Astrocyte of the hippocampus (primary cell): Measurements from ENCODE around the gene CRACR2A.
A peak's percentile ranks its signal among the peaks of the same experiment; 100 is the strongest.

Experiments
- DNase-seq: peaks from one replicate; pipeline ENCODE4 v3.0.0; 2011; ENCODE audit warnings: low read depth, low spot score

CRACR2A gene

GRCh38 chr12:3622822-3623690 lies 129.9 kb downstream of the CRACR2A start:
- DNase-seq, result no peak

GRCh38 chr12:3622021-3622821 lies 130.7 kb downstream of the CRACR2A start:
- DNase-seq, result no peak

DNA sequence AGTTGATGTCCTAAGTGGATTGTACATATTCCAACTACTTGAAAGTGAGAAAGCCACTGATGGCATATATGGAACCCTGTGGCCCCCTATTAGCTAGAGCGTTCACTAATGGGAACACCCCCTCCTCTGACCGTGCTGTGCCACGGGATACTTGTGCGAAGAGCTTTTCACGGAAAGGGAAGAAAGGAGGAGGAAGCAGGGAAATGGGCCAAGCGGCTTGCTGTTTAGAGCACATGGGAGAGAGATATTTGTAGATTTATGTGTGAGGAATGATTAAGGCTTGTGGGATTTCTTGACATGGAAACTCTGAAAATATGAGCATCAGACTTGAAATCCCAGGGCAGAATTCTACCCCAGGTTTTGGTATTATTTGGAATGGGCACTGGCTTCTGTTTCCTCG lies 132.1 kb downstream of the CRACR2A start:
- no peak for DNase-seq

- DNase-seq, result no peak
Observed at GRCh38 chr12:3617565-3617964, 135.3 kb downstream of the CRACR2A start.

GRCh38 chr12:3615862-3616261 lies 137.0 kb downstream of the CRACR2A start:
- DNase-seq, result no peak

DNA sequence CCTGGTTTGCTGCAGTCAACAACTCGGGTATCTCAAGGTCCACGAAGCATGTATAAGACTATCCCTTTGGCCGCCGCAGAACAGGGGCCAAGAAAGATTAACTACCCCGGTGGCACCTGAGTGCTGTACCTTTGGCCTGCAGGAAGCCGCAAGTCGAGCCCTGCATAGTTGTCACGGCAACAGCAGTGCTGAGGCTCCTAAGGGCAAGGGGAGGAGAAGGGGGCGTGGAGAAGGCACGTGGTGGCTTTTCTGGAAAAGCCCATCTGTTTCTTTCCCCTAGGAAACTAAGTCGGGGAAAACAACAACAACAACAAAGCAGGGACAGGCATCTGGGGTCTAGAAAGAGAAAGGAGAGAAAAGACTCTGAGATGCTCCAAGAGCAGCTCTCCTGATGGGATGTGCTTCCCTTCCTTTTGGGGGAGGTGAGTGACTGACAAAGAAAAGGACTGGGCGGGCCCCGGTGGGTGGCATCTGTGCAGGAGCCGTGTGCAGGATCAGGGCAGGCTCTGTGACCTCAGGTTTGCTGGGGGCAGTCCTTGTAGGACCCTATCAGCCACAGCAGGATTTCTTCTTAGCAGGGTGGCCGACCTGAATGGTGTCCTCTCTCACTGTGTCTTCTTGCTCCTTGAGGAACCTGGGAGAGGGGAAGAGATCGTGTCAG lies 138.0 kb downstream of the CRACR2A start:
- DNase-seq, result no peak

DNA sequence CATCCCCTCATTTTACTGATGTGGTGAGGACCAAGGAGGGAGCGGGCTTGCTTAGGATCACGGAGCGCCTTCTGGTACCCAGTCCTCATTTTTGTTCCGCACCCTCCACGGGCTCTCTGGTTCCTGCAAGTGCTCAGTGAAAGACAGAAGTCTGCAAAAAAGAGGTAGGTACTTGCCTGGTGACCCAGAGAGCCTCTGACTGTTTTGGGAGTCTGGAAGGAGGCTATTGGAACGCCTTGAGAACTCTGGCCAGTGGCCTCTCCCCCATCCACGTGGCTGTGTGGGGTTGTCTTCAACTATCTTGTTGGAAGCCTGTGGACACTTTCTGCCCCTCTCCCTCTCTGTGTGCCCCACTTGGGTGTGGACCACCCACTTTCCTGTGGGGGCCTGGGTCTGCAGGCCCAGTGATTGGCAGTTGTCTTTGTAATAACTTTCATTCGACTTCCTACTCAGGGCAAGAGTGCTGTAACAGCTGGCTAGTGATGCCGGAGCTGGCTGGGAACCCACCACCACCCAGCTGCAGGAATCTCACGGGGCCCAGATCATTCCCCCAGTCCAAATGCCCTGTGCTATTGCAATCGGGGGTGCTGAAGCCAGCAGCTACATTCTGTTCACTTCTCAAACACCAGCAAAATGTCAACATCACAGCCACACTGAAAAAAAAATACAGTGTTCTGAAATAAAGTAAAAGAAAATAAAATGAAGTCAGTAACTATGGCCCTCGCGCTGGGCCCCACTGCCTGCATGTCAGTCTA lies 139.1 kb downstream of the CRACR2A start:
- no peak for DNase-seq

- no peak for DNase-seq
Observed at GRCh38 chr12:3611860-3612703, 140.8 kb downstream of the CRACR2A start.

GRCh38 chr12:3607821-3608220 lies 145.1 kb downstream of the CRACR2A start:
- no peak for DNase-seq

DNA sequence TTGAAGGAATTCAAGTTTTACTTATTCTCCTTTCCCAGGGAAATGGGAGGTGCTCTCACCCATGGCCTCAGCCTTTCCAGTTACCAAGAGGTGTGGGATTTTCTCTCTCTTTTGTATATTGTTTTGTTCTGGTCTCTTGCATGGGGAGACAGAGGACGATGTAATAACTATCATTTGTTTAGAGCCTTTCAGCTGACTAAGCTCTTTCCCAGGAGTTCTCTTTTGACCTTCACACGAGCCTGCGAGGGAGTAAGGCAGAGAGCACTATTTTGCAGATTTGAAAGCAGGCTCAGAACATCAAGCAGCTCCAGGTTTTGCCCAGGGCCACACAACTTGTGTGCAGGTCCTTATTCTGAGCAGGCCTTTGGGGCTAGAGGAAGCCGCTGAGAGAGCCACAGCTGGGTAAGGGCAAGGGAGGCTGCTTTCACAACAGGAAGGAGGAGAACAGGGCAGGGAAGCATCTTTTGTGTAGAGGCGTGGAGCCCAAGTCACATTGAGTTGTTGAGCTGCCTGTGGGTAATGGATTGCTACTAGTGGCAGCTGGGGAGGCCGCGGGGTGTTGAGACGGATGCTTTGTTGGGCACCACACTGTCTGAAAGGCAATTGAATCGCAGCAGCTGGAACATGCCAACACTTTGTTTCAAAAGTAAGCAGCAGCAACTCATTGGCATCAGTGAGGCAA lies 145.7 kb downstream of the CRACR2A start:
- no peak for DNase-seq

GRCh38 chr12:3606128-3606527 lies 146.8 kb downstream of the CRACR2A start:
- no peak for DNase-seq

DNA sequence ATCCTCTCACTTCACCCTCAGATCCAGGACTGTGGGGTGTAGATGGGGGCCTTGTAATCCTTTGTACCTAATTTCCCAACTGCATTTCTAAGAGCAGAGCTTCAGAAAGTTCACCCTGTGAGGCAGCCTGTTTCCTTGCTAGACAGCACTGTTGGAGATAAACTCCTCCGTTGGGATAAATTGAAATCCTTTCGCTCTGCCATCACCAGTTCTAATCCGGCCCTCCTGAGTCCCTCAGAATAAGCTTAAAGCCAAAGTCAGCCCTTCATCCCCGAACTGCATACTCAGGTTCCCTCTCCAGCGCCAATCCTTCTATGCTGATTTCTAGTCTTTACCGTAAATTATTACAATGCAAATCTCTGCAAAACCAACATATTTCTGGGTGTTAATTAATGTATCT lies 147.2 kb downstream of the CRACR2A start:
- DNase-seq, result no peak

DNA sequence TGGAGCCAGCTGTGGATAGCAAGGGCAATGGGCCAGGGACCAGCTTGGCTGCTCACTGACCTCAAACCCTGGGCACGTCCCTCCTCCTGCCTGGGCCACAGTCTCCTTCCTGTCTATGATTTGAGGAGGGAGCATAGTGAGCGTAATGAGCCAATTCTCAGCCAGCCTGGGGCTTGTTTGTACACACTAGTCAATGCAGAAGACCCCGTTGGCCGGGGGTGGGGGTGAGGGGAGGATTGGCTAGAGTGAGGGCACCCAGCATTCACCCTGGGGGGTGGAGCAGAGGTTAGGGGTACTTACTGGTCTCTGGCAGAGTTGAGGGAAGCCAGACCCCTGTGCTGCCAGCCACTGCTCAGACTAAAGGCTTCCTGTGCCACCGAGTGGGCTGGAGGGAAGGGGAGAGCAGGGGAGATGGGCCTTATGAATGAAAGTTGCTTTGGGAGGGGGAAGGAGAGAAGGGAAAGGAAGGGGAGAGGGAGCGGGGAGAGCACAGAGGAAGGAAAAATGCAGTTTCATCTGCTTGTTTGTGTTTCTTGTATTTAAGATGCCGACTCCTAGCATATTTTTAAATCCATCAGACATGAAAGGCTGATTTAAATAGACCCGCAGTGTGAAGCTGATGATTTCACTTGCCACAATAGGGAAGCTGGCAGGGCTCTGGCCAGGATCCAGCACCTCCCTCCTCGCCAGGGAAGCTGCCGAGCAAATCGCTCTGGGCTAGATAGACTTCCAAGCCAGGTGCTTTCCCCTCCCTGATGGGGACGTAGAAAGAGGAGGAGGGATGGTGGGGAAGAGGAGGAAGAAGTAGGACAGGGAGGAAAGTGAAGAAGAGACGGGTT lies 147.9 kb downstream of the CRACR2A start:
- DNase-seq, result peak; percentile 66

- no peak for DNase-seq
Observed at GRCh38 chr12:3604286-3604685, 148.6 kb downstream of the CRACR2A start.

DNA sequence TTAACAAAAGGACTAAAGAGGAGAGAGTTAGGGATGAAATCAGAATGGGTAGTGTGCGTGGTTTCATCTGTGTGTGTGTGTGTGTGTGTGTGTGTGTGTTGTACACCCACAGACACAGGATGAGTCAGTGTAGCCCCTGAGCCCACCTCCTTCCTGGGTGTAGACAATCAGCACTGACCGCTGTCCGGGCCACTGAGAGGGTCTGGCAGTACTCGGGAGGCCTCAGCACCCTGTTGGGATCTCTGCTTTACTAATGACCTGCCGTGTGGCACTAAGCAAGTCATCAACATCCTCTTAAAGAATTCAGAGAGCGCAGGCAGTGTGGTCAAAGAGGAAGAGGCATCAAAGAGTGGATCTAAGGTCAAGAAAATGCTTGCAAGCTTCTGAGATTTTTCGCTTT lies 149.3 kb downstream of the CRACR2A start:
- DNase-seq, result no peak

DNA sequence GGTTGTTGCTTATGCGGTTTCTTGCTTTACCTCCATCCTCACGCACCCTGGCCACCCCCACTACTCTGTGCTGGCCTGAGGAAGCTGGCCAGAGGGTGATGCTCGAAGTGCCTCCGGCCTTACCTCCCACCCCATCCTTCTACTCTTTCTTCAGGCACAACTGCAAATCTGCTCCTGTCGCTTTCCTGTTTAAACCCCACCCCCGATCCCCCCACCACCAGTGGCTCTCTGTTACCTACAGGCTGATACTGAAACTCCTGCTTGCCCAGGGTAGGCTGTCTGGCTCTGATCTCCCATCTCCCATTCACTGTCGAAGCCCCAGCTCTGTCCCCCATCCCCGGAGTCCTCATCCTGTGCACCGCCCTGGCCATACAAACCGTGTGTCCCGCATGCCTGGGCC lies 150.4 kb downstream of the CRACR2A start:
- no peak for DNase-seq

GRCh38 chr12:3601461-3602150 lies 151.3 kb downstream of the CRACR2A start:
- no peak for DNase-seq

DNA sequence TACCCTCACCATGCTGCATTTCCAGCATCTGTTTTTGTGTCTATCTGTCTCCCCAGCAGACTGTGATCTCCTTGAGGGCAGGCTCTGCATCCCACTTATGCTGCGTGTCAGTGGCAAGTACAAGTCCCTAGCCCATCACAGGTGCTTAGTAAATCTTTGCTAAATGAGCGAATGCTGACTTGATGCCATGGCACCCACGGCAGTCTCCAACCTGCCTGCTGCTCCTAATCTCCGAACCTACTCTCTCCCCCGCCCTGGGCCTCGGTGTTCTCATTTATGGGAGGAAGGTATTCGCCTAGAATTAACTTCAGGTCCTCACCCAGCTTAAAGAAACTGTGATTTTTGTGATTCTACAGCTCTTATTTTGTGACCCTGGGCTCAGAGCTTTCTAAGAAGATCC lies 152.0 kb downstream of the CRACR2A start:
- DNase-seq, result no peak
